GM18861 (cell line): Measurements from ENCODE around the gene FAM193B.

ENCODE experiments used
- ATAC-seq: cut with Tn5 transposase; IDR thresholded peaks from one replicate; pipeline ENCODE4 v1.9.1; 2021; ENCODE audit not compliant: unreplicated experiment

FAM193B gene

DNA sequence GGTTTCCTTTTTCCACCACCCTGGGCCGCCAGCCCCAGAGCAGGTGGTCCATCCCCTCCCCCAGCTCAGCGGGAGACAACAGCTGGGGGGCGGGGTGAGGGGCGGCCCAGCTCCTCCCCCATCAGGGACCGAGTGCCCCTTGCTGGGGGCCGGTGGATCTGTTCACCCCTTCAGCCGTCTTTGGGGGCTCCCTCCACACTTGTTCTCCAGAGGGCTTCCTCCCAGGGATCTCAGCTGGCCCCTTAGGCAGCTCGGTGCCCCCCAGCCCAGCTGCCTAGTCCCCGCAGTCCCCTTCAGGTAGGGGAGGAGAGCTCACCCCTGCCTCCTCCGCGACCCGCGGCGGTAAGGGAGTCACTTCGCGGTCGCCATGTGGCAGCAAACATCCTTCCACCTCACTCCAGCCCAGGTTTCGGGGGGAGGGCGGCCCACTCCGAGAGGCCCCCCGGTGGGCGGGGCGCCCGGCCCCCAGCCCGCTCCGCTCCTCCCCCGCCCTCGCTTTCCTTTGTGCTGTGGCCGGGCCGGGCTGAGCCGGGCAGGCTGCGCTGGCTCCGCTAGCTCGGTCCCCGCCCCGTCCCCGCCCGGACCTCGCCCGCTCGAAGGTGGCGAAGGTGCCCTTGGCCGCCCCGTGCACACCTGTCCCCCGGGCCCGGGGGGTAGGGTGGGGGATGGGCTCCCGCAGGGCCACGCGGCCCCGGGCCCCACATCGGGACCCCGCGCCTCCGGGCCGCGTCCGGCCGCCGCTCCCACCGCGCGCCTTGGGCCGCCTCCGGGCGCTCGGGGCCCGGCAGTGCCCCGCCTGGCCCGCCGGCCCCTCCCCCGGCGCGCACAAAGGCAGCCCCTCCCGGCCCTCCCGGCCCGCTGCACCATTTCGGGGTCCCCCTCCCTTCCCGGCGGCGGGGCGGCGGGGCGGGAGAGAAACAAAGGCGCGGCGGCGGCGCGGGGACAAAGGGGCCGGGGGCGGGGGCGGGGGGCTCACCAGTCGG lies 81.6 kb downstream of the FAM193B start:
- ATAC-seq = no peak

DNA sequence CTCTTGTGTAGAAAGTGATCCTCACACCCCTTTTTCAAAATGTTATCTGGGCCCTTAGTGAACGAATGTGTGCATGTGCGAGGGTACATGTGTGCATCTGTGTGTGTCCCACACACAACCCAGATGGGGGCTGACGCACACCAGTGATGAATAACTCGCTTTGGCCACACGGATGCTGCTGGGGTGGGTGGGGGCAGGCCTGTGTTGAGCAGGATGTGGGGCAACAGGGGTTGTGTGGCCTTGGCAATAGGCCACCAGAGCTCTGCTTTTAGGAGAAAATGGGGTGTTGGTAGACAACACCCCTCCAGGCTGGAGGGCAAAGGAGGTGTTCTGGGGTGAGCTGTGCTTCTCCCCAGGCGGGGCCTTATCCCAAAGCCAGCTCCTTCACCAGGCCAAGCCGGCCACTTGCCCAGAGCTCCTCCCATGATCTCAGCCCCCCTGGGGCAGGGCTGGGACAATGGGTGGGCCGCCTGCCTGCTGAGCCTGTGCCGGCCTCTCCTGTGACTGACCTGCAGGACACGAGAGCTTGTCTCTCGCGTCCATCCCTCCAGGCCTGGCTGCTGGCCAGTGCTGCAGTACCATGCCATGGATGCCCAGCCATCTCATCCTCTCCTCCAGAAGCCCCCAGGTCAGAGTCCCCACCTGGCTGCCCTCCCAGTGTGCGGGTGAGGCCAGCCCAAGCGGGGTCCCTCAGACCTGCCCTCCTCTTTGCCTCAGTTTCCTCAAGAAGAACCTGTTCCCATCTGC lies 82.6 kb downstream of the FAM193B start:
- ATAC-seq = no peak

DNA sequence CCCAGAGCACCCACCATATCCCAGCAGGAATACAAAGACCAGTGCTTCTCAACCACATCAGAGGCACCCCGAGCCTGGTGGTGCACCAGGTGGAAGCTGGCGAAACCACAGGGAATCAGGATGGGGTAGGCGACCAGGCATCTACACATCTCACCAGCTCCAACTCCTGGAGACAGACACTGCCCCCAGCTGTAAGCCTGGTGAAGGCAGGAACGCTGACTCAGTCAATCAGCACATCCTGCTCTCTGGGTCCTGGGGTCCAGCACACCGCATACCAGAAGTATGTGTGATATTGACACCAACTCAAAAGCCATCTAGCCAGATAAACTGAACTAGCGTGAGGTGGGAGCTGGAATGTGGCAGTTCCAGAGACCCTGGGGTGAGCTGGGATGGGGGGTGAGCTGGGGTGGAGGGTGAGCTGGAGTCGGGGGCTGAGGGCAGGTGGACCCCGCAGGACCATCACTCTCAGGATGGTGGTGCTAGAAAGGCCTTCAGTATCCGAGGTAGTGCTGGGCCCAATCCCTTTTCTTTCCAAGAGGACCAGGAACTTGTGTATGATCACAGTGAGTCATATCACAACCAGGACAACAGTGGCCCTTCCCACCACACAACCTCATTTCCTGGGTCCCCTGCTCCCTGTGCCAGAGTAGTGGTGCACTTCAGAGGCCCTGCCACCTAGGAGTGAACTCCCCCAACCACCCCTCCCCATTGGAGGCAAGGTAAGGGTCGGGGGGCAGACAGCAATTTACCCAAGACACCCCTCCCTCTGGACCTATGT lies 83.4 kb downstream of the FAM193B start:
- ATAC-seq = no peak
